ENCODE results near the gene TIMP1. TPM values are rescaled to one million over a fixed set of nuclear protein-coding genes. Genes with fewer than 3 reads are reported as not detected.

Gene TIMP1
- total and polyA plus RNA-seq, 2 experiments from 2014 or later: 39.0 to 117 TPM

DNA sequence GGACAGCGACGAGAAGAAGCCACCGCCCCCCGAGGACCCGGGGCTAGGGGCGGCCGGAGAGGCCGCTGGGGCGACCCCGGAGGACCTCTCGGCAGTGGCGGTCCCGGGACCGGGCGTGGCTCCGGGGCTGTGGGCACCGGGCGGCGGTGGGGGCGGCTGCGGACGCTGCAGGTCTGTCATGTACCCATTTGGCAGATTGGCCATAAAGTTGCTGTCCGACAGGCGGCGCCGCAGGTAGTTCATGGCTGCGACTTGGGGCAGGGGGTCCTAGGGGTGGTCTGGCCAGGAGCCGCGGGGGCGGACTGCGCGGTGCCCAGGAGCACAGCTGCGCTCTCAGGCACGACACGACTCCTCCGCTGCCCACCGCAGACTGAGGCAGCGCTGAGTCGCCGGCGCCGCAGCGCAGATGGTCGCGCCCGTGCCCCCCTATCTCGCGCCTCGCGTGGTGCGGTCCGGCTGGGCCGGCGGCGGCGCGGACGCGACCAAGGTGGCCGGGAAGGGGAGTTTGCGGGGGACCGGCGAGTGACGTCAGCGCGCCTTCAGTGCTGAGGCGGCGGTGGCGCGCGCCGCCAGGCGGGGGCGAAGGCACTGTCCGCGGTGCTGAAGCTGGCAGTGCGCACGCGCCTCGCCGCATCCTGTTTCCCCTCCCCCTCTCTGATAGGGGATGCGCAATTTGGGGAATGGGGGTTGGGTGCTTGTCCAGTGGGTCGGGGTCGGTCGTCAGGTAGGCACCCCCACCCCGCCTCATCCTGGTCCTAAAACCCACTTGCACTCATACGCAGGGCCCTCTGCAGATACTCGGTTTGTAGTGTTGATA lies 37.5 kb downstream of the TIMP1 start, which contains the start of gene SYN1:
Gene SYN1, minus strand, starts transcription at position 372 of the 817 bp plus-strand sequence. Its CDS starts 129 bp downstream, at position 243.
- Mint-ChIP-seq H3K4me1 (peaks cover 21% of the 10 kb centered on the region), H3K36me3 (ENCODE audit: low read depth) (no peaks in the 10 kb centered on the region), H3K27me3 (ENCODE audit: insufficient read depth, low read depth, poor library complexity) (peaks cover 12% of the 10 kb centered on the region), H3K27ac (peak within 1 kb of the TSS; percentile 89; the same call in 1 of the 2 replicates), H3K4me3 (peak within 1 kb of the TSS; percentile 69), H3K9me3 (no peaks in the 10 kb centered on the region)
- DNase-seq (ENCODE audit: low spot score) (peak; percentile 79), ATAC-seq (peak; percentile 67)
- H3K36me3 ChIP-seq (ENCODE audit: insufficient read depth): no peaks in the 10 kb centered on the region
- H3K4me1 ChIP-seq (ENCODE audit: insufficient read depth): no peaks in the 10 kb centered on the region
- H3K4me3 ChIP-seq: peak within 1 kb of the TSS; percentile 51
- no peaks in the 10 kb centered on the region for H3K27me3 ChIP-seq (ENCODE audit: insufficient read depth)
- H2AFZ ChIP-seq: no peak within 1 kb of the TSS
- H3K9me2 ChIP-seq (ENCODE audit: insufficient read depth): no peaks in the 10 kb centered on the region
- no peaks in the 10 kb centered on the region for H3K79me2 ChIP-seq (replicated peaks; ENCODE audit: insufficient read depth)
- no peaks in the 10 kb centered on the region for H3F3A ChIP-seq (replicated peaks; ENCODE audit: low read depth)
- TF ChIP-seq JUNB (IDR thresholded peaks at IDR 0.05; ENCODE audit: unreplicated experiment): no peak
- peak; percentile 95 for TF ChIP-seq CREB1 (CRISPR knock-in tag; IDR thresholded peaks at IDR 0.05; ENCODE audit: low read depth)
- TF ChIP-seq ZNF114 (CRISPR knock-in tag; IDR thresholded peaks at IDR 0.05): no peak
- peak; percentile 37; the same call in 1 of the 2 replicates for TF ChIP-seq POLR2AphosphoS5 (IDR thresholded peaks at IDR 0.05; ENCODE audit: low read depth)
- TF ChIP-seq ZNF331 (CRISPR knock-in tag; IDR thresholded peaks at IDR 0.05; ENCODE audit: low read depth): no peak
- TF ChIP-seq, protein P1, sequence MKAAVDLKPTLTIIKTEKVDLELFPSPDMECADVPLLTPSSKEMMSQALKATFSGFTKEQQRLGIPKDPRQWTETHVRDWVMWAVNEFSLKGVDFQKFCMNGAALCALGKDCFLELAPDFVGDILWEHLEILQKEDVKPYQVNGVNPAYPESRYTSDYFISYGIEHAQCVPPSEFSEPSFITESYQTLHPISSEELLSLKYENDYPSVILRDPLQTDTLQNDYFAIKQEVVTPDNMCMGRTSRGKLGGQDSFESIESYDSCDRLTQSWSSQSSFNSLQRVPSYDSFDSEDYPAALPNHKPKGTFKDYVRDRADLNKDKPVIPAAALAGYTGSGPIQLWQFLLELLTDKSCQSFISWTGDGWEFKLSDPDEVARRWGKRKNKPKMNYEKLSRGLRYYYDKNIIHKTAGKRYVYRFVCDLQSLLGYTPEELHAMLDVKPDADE (IDR thresholded peaks at IDR 0.05): 0 out of 2 replicates have a peak, but pooled peaks have one; percentile 16
- TF ChIP-seq, protein P2, sequence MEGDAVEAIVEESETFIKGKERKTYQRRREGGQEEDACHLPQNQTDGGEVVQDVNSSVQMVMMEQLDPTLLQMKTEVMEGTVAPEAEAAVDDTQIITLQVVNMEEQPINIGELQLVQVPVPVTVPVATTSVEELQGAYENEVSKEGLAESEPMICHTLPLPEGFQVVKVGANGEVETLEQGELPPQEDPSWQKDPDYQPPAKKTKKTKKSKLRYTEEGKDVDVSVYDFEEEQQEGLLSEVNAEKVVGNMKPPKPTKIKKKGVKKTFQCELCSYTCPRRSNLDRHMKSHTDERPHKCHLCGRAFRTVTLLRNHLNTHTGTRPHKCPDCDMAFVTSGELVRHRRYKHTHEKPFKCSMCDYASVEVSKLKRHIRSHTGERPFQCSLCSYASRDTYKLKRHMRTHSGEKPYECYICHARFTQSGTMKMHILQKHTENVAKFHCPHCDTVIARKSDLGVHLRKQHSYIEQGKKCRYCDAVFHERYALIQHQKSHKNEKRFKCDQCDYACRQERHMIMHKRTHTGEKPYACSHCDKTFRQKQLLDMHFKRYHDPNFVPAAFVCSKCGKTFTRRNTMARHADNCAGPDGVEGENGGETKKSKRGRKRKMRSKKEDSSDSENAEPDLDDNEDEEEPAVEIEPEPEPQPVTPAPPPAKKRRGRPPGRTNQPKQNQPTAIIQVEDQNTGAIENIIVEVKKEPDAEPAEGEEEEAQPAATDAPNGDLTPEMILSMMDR (conservative IDR thresholded peaks at IDR 0.05; ENCODE audit: low read depth in 2 of 2): peak in 1 of 2 experiments; percentile 0; a peak in 1 of 4 replicates
- TF ChIP-seq, protein P3, sequence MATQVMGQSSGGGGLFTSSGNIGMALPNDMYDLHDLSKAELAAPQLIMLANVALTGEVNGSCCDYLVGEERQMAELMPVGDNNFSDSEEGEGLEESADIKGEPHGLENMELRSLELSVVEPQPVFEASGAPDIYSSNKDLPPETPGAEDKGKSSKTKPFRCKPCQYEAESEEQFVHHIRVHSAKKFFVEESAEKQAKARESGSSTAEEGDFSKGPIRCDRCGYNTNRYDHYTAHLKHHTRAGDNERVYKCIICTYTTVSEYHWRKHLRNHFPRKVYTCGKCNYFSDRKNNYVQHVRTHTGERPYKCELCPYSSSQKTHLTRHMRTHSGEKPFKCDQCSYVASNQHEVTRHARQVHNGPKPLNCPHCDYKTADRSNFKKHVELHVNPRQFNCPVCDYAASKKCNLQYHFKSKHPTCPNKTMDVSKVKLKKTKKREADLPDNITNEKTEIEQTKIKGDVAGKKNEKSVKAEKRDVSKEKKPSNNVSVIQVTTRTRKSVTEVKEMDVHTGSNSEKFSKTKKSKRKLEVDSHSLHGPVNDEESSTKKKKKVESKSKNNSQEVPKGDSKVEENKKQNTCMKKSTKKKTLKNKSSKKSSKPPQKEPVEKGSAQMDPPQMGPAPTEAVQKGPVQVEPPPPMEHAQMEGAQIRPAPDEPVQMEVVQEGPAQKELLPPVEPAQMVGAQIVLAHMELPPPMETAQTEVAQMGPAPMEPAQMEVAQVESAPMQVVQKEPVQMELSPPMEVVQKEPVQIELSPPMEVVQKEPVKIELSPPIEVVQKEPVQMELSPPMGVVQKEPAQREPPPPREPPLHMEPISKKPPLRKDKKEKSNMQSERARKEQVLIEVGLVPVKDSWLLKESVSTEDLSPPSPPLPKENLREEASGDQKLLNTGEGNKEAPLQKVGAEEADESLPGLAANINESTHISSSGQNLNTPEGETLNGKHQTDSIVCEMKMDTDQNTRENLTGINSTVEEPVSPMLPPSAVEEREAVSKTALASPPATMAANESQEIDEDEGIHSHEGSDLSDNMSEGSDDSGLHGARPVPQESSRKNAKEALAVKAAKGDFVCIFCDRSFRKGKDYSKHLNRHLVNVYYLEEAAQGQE (IDR thresholded peaks at IDR 0.05; ENCODE audit: unreplicated experiment): peak; percentile 99
- H3K27ac ChIP-seq (ENCODE audit: low read depth): no peak within 1 kb of the TSS
- H4K20me1 ChIP-seq (replicated peaks; ENCODE audit: insufficient read depth): no peaks in the 10 kb centered on the region
- H3K4me2 ChIP-seq: peak within 1 kb of the TSS; percentile 81

All from GM23338 (cell line).